ENCODE data around the gene AP5S1.
"Not testable (repeated sequence)": the region's sequence is repeated elsewhere in the genome, so short reads cannot be mapped to it uniquely, and the experiment has no call there.

AP5S1 gene

GRCh38 chr20:3843490-3843889, 23.1 kb downstream of the AP5S1 start:
- Mint-ChIP-seq H3K27me3 (no peaks in the 10 kb centered on the region), H3K4me1 (peaks cover 26% of the 10 kb centered on the region), H3K4me3 (no peak overlapping the region), H3K27ac (no peak overlapping the region), H3K9me3 (no peaks in the 10 kb centered on the region)
- no peak for ATAC-seq
- no peak for DNase-seq

- DNase-seq, H3K27me3 Mint-ChIP-seq, H3K9me3 Mint-ChIP-seq, ATAC-seq, H3K4me3 Mint-ChIP-seq, H3K27ac Mint-ChIP-seq: not testable (repeated sequence)
- peaks cover 28% of the 10 kb centered on the region for H3K4me1 Mint-ChIP-seq
Observed at GRCh38 chr20:3843990-3844619, 23.8 kb downstream of the AP5S1 start.

DNA sequence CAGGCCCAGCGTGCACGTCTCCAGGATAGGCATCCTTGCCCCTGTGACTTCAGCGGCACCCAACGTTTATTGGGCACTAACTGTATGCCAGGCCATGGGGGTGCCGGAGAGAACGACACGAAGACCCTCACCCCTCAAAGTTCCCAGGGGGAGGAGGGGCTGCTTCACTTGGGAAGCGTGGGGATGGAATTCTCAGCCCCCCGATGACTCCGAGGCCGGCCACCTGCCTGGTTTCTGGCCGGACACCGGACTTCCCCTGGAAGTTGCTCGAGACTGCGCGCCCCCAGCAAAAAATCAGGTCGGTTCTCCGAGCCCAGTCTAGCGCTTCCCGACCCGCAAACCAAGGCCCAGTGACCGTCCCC, 26.0 kb downstream of the AP5S1 start:
- Mint-ChIP-seq H3K27me3 (no peaks in the 10 kb centered on the region), H3K4me3 (peak overlapping the region; percentile 94 to 97), H3K27ac (peak overlapping the region; percentile 99 to 100), H3K4me1 (peaks cover 24% of the 10 kb centered on the region), H3K9me3 (no peaks in the 10 kb centered on the region)
- DNase-seq (no peak), ATAC-seq (no peak)

GRCh38 chr20:3846740-3847428, 26.5 kb downstream of the AP5S1 start, which contains the start of gene MAVS:
TSS of gene MAVS (plus strand) at chr20:3846834. CDS start at chr20:3854625, 7,791 bp downstream.
- no peaks in the 10 kb centered on the region for H3K9me3 Mint-ChIP-seq
- H3K27ac Mint-ChIP-seq: peak within 1 kb of the TSS; percentile 99 to 100
- DNase-seq (peak; percentile 83 to 86), ATAC-seq (peak; percentile 97)
- no peaks in the 10 kb centered on the region for H3K27me3 Mint-ChIP-seq
- peaks cover 24% of the 10 kb centered on the region for H3K4me1 Mint-ChIP-seq
- peak within 1 kb of the TSS; percentile 94 to 97 for H3K4me3 Mint-ChIP-seq

DNA sequence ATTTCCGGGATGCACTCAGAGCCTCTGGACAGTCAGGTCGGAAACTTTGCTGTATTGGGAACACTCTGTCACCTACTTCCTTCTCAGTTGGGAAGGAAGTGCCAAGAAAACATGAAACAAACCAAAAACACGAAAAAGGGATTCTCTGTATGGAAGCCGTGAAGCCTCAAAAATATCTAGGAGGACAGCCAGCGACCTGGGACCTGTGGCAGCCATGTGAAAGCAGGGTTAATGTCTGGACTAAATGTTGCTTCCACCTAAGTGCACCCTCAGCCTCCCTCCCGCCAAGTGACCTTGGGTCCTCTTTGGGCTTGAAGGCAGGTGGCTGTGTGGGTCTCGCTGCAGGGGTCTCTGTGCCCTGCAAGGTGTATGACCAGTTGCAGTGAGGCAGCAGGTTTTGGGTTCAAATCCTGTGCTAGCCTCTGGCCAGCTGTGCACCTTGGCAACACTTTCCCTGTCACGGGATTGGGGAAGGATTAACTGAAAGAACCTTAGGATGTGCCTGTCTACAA, 27.1 kb downstream of the AP5S1 start:
- ATAC-seq: no peak
- no peak for DNase-seq
- Mint-ChIP-seq H3K4me1 (peaks cover 24% of the 10 kb centered on the region), H3K9me3 (no peaks in the 10 kb centered on the region), H3K4me3 (peak overlapping the region; percentile 94 to 97), H3K27ac (peak overlapping the region; percentile 99 to 100), H3K27me3 (no peaks in the 10 kb centered on the region)

- H3K27me3 Mint-ChIP-seq: no peaks in the 10 kb centered on the region
- no peaks in the 10 kb centered on the region for H3K9me3 Mint-ChIP-seq
- peak overlapping the region in 1 of 2 donors; percentile 15 for H3K27ac Mint-ChIP-seq
- DNase-seq: no peak
- peak overlapping the region in 1 of 2 donors; percentile 97 for H3K4me3 Mint-ChIP-seq
- ATAC-seq: no peak
- H3K4me1 Mint-ChIP-seq: peaks cover 24% of the 10 kb centered on the region
Observed at GRCh38 chr20:3848565-3848964, 28.2 kb downstream of the AP5S1 start.

DNA sequence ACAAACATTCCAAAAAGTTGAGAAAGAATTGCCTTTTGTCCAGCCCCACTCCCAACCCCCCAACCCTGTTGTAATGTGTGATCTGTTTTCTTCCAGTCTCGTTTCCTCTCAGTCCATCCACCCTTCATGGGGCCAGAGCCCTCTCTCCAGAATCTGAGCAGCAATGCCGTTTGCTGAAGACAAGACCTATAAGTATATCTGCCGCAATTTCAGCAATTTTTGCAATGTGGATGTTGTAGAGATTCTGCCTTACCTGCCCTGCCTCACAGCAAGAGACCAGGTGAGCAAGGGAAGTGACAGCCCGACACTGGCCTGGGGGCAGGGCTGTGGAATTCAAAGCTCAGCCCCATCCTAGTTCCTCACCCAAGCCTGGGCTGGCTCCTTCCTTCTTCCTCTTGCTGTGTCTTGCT, 34.1 kb downstream of the AP5S1 start:
- peak; percentile 12 for ATAC-seq
- peaks cover 6% of the 10 kb centered on the region for H3K4me1 Mint-ChIP-seq
- H3K4me3 Mint-ChIP-seq: no peak overlapping the region
- no peaks in the 10 kb centered on the region for H3K9me3 Mint-ChIP-seq
- no peak for DNase-seq
- no peak overlapping the region for H3K27ac Mint-ChIP-seq
- H3K27me3 Mint-ChIP-seq: no peaks in the 10 kb centered on the region

DNA sequence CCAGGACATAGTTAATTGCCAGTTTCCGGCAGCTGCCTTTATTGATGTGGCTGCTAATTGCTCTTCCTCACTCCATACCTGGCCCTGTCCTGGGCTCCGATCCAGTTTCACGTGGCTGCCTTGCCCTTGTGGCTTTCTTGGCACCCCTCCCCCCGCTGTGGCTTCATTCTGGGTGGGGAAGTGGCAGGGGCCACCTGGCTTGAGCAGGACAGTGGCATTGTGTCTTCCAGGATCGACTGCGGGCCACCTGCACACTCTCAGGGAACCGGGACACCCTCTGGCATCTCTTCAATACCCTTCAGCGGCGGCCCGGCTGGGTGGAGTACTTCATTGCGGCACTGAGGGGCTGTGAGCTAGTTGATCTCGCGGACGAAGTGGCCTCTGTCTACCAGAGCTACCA, 37.1 kb downstream of the AP5S1 start:
- no peak for DNase-seq
- H3K27ac Mint-ChIP-seq: no peak overlapping the region
- H3K4me3 Mint-ChIP-seq: no peak overlapping the region
- ATAC-seq: no peak
- H3K4me1 Mint-ChIP-seq: peaks cover 6% of the 10 kb centered on the region
- no peaks in the 10 kb centered on the region for H3K9me3 Mint-ChIP-seq
- no peaks in the 10 kb centered on the region for H3K27me3 Mint-ChIP-seq

DNA sequence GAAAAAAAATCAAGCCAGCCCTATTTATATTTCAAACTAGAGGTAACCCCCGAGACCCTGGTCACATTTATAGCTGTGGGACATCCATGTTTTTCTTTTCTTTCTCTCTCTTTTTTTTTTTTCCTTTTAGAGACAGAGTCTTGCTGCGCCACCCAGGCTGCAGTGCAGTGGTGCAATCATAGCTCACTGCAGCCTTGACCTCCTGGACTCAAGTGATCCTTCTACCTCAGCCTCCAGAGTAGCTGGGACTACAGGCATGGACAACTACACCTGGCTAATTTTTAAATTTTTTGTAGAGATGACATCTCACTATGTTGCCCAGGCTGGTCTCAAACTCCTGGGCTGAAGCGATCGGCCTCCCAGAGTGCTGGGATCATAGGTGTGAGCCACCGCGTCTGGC, 38.3 kb downstream of the AP5S1 start:
- Mint-ChIP-seq H3K27ac (no peak overlapping the region), H3K4me3 (no peak overlapping the region), H3K27me3 (no peaks in the 10 kb centered on the region), H3K4me1 (peaks cover 6% of the 10 kb centered on the region), H3K9me3 (no peaks in the 10 kb centered on the region)
- DNase-seq: no peak
- ATAC-seq: no peak

GRCh38 chr20:3861191-3861590, 40.8 kb downstream of the AP5S1 start:
- DNase-seq (no peak), ATAC-seq (no peak)
- H3K27me3 Mint-ChIP-seq: no peaks in the 10 kb centered on the region
- no peak overlapping the region for H3K4me3 Mint-ChIP-seq
- H3K4me1 Mint-ChIP-seq: no peaks in the 10 kb centered on the region
- H3K27ac Mint-ChIP-seq: peak overlapping the region in 1 of 2 donors; percentile 62
- H3K9me3 Mint-ChIP-seq: no peaks in the 10 kb centered on the region

GRCh38 chr20:3862333-3862732, 42.0 kb downstream of the AP5S1 start:
- ATAC-seq: no peak
- no peaks in the 10 kb centered on the region for H3K9me3 Mint-ChIP-seq
- H3K27me3 Mint-ChIP-seq: no peaks in the 10 kb centered on the region
- no peak overlapping the region for H3K4me3 Mint-ChIP-seq
- H3K27ac Mint-ChIP-seq: no peak overlapping the region
- no peaks in the 10 kb centered on the region for H3K4me1 Mint-ChIP-seq
- no peak for DNase-seq

DNA sequence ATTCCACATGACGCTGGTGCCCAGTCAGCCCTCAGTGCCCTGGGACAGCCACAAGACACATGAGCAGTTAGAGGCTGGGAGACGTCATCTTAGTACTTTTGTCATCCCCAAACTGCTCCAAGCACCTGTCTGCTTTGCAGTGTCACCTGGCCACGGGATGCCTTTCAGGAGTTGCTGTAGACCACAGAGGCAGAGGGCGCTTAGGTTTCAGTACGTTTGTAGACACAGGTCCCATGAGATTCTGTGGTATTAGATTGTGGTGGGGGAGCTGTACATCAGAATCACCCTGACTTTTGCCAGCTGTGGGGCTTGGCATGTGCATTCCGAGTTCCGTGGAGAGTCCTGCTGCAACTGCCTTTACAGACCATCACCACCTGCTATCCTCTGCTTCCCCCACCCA, 43.0 kb downstream of the AP5S1 start:
- no peaks in the 10 kb centered on the region for H3K9me3 Mint-ChIP-seq
- DNase-seq (no peak), ATAC-seq (no peak)
- no peaks in the 10 kb centered on the region for H3K4me1 Mint-ChIP-seq
- H3K27me3 Mint-ChIP-seq: no peaks in the 10 kb centered on the region
- no peak overlapping the region for H3K27ac Mint-ChIP-seq
- no peak overlapping the region for H3K4me3 Mint-ChIP-seq

DNA sequence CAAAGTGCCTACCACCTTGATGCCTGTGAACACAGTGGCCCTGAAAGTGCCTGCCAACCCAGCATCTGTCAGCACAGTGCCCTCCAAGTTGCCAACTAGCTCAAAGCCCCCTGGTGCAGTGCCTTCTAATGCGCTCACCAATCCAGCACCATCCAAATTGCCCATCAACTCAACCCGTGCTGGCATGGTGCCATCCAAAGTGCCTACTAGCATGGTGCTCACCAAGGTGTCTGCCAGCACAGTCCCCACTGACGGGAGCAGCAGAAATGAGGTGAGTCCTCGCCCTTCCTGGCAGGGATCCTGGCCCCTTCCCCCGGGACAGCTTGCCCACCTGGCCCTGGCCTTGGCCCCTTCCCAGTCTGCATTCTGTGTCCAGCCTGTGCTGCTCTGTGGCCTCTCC, 44.2 kb downstream of the AP5S1 start:
- H3K27me3 Mint-ChIP-seq: no peaks in the 10 kb centered on the region
- DNase-seq: no peak
- H3K4me3 Mint-ChIP-seq: no peak overlapping the region
- ATAC-seq: no peak
- no peaks in the 10 kb centered on the region for H3K4me1 Mint-ChIP-seq
- no peaks in the 10 kb centered on the region for H3K9me3 Mint-ChIP-seq
- H3K27ac Mint-ChIP-seq: no peak overlapping the region

DNA sequence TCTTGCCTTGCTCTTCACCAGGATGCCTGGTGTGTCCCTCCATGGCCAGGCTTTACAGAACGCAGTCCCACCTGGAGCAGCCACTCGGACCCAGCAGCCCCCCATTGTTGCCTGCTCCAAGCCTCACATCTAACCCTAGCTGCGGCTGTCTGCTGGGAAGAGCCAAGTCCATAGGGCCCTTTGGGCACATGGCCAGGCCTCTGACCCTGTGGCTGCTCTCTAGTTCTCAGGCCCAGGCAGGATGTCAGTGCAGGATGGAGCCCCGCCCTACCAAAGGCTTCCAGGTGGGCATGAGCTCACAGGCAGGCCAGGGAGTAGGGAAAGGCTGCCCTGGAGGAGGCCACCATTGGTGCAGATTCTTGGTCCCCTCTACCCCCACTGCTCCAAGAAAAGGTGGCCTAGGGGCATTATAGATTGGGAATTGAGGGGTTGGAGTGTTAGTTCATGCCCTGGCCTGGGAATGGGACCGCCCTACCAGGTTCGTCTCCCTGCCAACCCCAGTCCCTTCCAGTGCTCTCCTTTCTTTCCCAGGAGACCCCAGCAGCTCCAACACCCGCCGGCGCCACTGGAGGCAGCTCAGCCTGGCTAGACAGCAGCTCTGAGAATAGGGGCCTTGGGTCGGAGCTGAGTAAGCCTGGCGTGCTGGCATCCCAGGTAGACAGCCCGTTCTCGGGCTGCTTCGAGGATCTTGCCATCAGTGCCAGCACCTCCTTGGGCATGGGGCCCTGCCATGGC, 45.0 kb downstream of the AP5S1 start:
- H3K9me3 Mint-ChIP-seq: no peaks in the 10 kb centered on the region
- ATAC-seq: no peak

GRCh38 chr20:3865887-3866407, 45.6 kb downstream of the AP5S1 start:
- no peaks in the 10 kb centered on the region for H3K4me1 Mint-ChIP-seq
- ATAC-seq: no peak
- H3K9me3 Mint-ChIP-seq: no peaks in the 10 kb centered on the region
- DNase-seq: no peak
- H3K27ac Mint-ChIP-seq: no peak overlapping the region
- H3K4me3 Mint-ChIP-seq: no peak overlapping the region
- no peaks in the 10 kb centered on the region for H3K27me3 Mint-ChIP-seq

More for the DNA sequence above, 45.0 kb downstream of the AP5S1 start:
- H3K27me3 Mint-ChIP-seq: no peaks in the 10 kb centered on the region
- H3K27ac Mint-ChIP-seq: no peak overlapping the region
- DNase-seq: no peak
- no peak overlapping the region for H3K4me3 Mint-ChIP-seq
- no peaks in the 10 kb centered on the region for H3K4me1 Mint-ChIP-seq

- no peak for DNase-seq
- Mint-ChIP-seq H3K27ac (peak overlapping the region in 1 of 2 donors; percentile 87), H3K4me1 (no peaks in the 10 kb centered on the region), H3K9me3 (no peaks in the 10 kb centered on the region), H3K27me3 (no peaks in the 10 kb centered on the region), H3K4me3 (no peak overlapping the region)
- no peak for ATAC-seq
Observed at GRCh38 chr20:3866464-3866863, 46.1 kb downstream of the AP5S1 start.
